ENCODE measurements around the gene NCOA7.

The NCOA7 gene

DNA sequence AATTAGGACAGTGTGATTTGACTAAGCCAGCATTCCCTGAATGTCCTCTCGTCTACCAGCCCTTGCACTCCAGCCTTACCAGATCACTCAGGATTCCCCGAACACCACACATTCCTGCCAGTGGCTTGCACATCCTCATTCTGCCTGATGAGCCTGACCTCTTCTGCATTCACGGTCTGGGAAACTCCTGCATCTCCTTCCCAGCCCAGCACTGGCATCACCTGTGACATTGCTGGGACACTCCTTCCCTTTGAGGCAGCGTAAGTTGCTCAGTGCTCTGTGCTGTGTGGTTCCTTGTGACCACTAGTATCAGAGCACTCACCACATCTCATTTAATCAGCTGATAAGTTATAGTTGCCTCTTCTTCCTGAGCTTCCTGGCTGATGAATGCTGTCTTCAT, 17.3 kb downstream of the NCOA7 start:
- no peaks in the 10 kb centered on the region for H3K27me3 ChIP-seq (ENCODE audit: control insufficient read depth in 3 of 3, insufficient read depth in 3 of 3, low read depth in 1 of 3, low read length in 3 of 3)
- no peak overlapping the region for H3K27ac ChIP-seq (replicated peaks; ENCODE audit: low read length)
- H3K4me2 ChIP-seq (ENCODE audit: insufficient read depth, low read length, poor library complexity, severe bottlenecking): no peak overlapping the region
- H2BK15ac ChIP-seq (ENCODE audit: low read length): no peak overlapping the region
- no peak overlapping the region for H3K23ac ChIP-seq (ENCODE audit: low read depth, low read length, poor library complexity)
- peaks cover 2 to 6% of the 10 kb centered on the region in 2 donors for H3K4me1 ChIP-seq (ENCODE audit: control insufficient read depth in 2 of 2, insufficient read depth in 1 of 2, low read depth in 1 of 2, low read length in 2 of 2)
- WGBS, 2 donors (ENCODE audit: extremely low coverage in 2 of 2, insufficient read length in 2 of 2, insufficient replicate concordance in 1 of 2): no CpG with 5 or more reads among the region's 4 CpGs
- H4K91ac ChIP-seq (ENCODE audit: low read depth, low read length, poor library complexity): no peak overlapping the region
- no peak overlapping the region for H2AFZ ChIP-seq (ENCODE audit: low read length)
- no peak overlapping the region for H3K9ac ChIP-seq (ENCODE audit: low read depth, low read length, poor library complexity)
- H2BK12ac ChIP-seq (ENCODE audit: low read length): no peak overlapping the region
- no peak overlapping the region for H3K14ac ChIP-seq (ENCODE audit: low read length)
- no peak overlapping the region for H3K18ac ChIP-seq (ENCODE audit: low read length)
- no peak overlapping the region for H4K8ac ChIP-seq (ENCODE audit: low read depth, low read length)
- H2AK5ac ChIP-seq (ENCODE audit: low read depth, low read length): no peak overlapping the region
- no peak overlapping the region for H2BK5ac ChIP-seq (ENCODE audit: low read length)
- H2BK120ac ChIP-seq (ENCODE audit: low read depth, low read length): no peak overlapping the region
- H3K79me1 ChIP-seq (ENCODE audit: low read depth, low read length): peaks cover 2% of the 10 kb centered on the region
- no peak overlapping the region for H3K4me3 ChIP-seq (ENCODE audit: low read length in 2 of 2)
- H3K9me3 ChIP-seq (replicated peaks in 1 of 2; ENCODE audit: control insufficient read depth in 2 of 2, insufficient read depth in 1 of 2, low read depth in 1 of 2, low read length in 2 of 2): no peaks in the 10 kb centered on the region
- no peaks in the 10 kb centered on the region for H3K36me3 ChIP-seq (replicated peaks in 1 of 2; ENCODE audit: control insufficient read depth in 2 of 2, insufficient read depth in 2 of 2, low read length in 2 of 2)
- no peak for DNase-seq (ENCODE audit: low spot score)
- H3K4ac ChIP-seq (ENCODE audit: low read length): no peak overlapping the region

DNA sequence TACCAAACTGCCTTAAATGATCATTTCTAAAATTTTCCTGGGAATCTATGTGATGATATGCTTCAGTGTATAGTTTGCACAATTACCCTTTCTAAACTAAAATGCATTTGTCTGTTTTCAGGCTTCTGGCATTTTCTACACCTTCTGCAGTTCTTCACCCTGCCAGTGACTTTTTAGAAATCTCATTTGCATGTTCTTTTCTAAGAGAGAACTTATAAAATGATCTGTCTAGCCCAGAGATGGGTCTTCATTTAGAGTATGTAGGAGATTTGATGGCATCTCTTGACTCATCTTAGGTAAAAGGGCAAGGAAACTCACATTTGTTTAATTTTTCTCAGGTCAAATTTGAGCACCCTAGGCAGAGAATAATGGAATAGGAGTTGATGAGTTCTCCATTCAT, 17.8 kb downstream of the NCOA7 start:
- H3K23ac ChIP-seq (ENCODE audit: low read depth, low read length, poor library complexity): no peak overlapping the region
- no peaks in the 10 kb centered on the region for H3K36me3 ChIP-seq (replicated peaks in 1 of 2; ENCODE audit: control insufficient read depth in 2 of 2, insufficient read depth in 2 of 2, low read length in 2 of 2)
- no peak overlapping the region for H3K18ac ChIP-seq (ENCODE audit: low read length)
- no peak overlapping the region for H2BK120ac ChIP-seq (ENCODE audit: low read depth, low read length)
- H3K9ac ChIP-seq (ENCODE audit: low read depth, low read length, poor library complexity): no peak overlapping the region
- no peak overlapping the region for H2BK12ac ChIP-seq (ENCODE audit: low read length)
- no peak overlapping the region for H3K4ac ChIP-seq (ENCODE audit: low read length)
- H3K14ac ChIP-seq (ENCODE audit: low read length): no peak overlapping the region
- H3K27ac ChIP-seq (replicated peaks; ENCODE audit: low read length): no peak overlapping the region
- no peak overlapping the region for H2AK5ac ChIP-seq (ENCODE audit: low read depth, low read length)
- H3K27me3 ChIP-seq (ENCODE audit: control insufficient read depth in 3 of 3, insufficient read depth in 3 of 3, low read depth in 1 of 3, low read length in 3 of 3): no peaks in the 10 kb centered on the region
- no peak overlapping the region for H3K4me2 ChIP-seq (ENCODE audit: insufficient read depth, low read length, poor library complexity, severe bottlenecking)
- no peak overlapping the region for H4K91ac ChIP-seq (ENCODE audit: low read depth, low read length, poor library complexity)
- H3K4me3 ChIP-seq (ENCODE audit: low read length in 2 of 2): no peak overlapping the region
- H2BK15ac ChIP-seq (ENCODE audit: low read length): no peak overlapping the region
- H3K9me3 ChIP-seq (replicated peaks in 1 of 2; ENCODE audit: control insufficient read depth in 2 of 2, insufficient read depth in 1 of 2, low read depth in 1 of 2, low read length in 2 of 2): no peaks in the 10 kb centered on the region
- H3K4me1 ChIP-seq (ENCODE audit: control insufficient read depth in 2 of 2, insufficient read depth in 1 of 2, low read depth in 1 of 2, low read length in 2 of 2): peaks cover 2 to 6% of the 10 kb centered on the region in 2 donors
- H4K8ac ChIP-seq (ENCODE audit: low read depth, low read length): no peak overlapping the region
- no peak overlapping the region for H2BK5ac ChIP-seq (ENCODE audit: low read length)
- H3K79me1 ChIP-seq (ENCODE audit: low read depth, low read length): peaks cover 2% of the 10 kb centered on the region
- DNase-seq (ENCODE audit: low spot score): no peak
- no peak overlapping the region for H2AFZ ChIP-seq (ENCODE audit: low read length)

DNA sequence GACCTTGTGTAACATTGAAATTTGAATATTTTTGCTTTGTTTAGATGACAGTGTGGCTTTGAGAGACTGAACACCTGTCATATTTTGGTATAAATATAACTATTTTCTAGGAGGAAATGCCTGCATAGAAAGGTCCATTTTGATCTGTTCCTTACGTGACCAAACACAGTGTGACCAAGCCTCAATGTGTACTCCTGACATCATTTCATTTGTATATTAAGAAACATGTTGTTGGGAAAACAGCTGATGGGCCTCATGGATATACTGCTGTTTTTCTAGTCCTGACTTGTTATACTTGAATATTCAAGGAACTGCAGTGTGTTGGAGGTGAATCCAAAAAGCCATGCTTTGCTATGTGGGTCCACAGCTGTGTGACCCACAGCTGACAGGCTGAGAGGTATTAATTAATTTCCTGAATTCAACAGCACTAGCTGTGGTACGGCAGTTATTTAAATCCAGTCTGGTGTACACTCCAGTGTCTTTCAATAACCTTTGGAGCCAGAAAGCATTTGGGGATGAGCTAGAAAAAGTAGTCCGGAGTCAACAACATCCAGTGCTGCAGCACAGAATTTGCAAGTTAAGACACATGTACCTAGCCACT, 18.9 kb downstream of the NCOA7 start:
- H4K8ac ChIP-seq (ENCODE audit: low read depth, low read length): no peak overlapping the region
- no peak overlapping the region for H2BK120ac ChIP-seq (ENCODE audit: low read depth, low read length)
- no peak overlapping the region for H4K91ac ChIP-seq (ENCODE audit: low read depth, low read length, poor library complexity)
- no peak overlapping the region for H2BK12ac ChIP-seq (ENCODE audit: low read length)
- H3K27me3 ChIP-seq (ENCODE audit: control insufficient read depth in 3 of 3, insufficient read depth in 3 of 3, low read depth in 1 of 3, low read length in 3 of 3): no peaks in the 10 kb centered on the region
- peaks cover 2 to 6% of the 10 kb centered on the region in 2 donors for H3K4me1 ChIP-seq (ENCODE audit: control insufficient read depth in 2 of 2, insufficient read depth in 1 of 2, low read depth in 1 of 2, low read length in 2 of 2)
- no peak for DNase-seq (ENCODE audit: low spot score)
- H3K4me3 ChIP-seq (ENCODE audit: low read length in 2 of 2): no peak overlapping the region
- no peaks in the 10 kb centered on the region for H3K36me3 ChIP-seq (replicated peaks in 1 of 2; ENCODE audit: control insufficient read depth in 2 of 2, insufficient read depth in 2 of 2, low read length in 2 of 2)
- H2AFZ ChIP-seq (ENCODE audit: low read length): no peak overlapping the region
- no peak overlapping the region for H3K23ac ChIP-seq (ENCODE audit: low read depth, low read length, poor library complexity)
- no peak overlapping the region for H2BK5ac ChIP-seq (ENCODE audit: low read length)
- no peak overlapping the region for H3K18ac ChIP-seq (ENCODE audit: low read length)
- WGBS, 2 donors (ENCODE audit: extremely low coverage in 2 of 2, insufficient read length in 2 of 2, insufficient replicate concordance in 1 of 2): no CpG with 5 or more reads among the region's 3 CpGs
- no peak overlapping the region for H3K4me2 ChIP-seq (ENCODE audit: insufficient read depth, low read length, poor library complexity, severe bottlenecking)
- no peak overlapping the region for H3K27ac ChIP-seq (replicated peaks; ENCODE audit: low read length)
- no peak overlapping the region for H2AK5ac ChIP-seq (ENCODE audit: low read depth, low read length)
- H2BK15ac ChIP-seq (ENCODE audit: low read length): no peak overlapping the region
- no peaks in the 10 kb centered on the region for H3K9me3 ChIP-seq (replicated peaks in 1 of 2; ENCODE audit: control insufficient read depth in 2 of 2, insufficient read depth in 1 of 2, low read depth in 1 of 2, low read length in 2 of 2)
- H3K9ac ChIP-seq (ENCODE audit: low read depth, low read length, poor library complexity): no peak overlapping the region
- peaks cover 2% of the 10 kb centered on the region for H3K79me1 ChIP-seq (ENCODE audit: low read depth, low read length)
- no peak overlapping the region for H3K14ac ChIP-seq (ENCODE audit: low read length)
- H3K4ac ChIP-seq (ENCODE audit: low read length): no peak overlapping the region

DNA sequence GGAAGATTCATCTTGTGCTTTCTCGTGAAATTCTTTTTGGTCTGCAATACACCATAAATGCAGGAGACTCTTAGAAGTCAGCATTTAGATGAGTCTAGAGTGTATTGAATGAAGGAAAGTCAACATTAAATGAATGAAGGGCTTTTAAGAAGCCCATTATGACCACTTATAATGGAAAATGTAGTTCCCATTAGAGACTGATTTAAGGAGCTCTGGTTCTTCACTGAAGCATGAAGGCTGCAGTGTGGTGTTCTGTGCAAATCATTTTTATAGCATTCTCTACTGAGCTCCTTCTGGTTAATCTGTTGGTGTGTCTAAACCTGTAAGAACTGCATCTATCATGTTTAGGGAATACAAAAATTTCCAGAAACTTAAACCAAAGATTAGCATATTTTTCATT, 19.7 kb downstream of the NCOA7 start:
- Histone ChIP-seq H3K36me3 (replicated peaks in 1 of 2; ENCODE audit: control insufficient read depth in 2 of 2, insufficient read depth in 2 of 2, low read length in 2 of 2) (no peaks in the 10 kb centered on the region), H2AFZ (ENCODE audit: low read length) (no peak overlapping the region), H3K4me3 (ENCODE audit: low read length in 2 of 2) (no peak overlapping the region), H4K91ac (ENCODE audit: low read depth, low read length, poor library complexity) (no peak overlapping the region), H2BK120ac (ENCODE audit: low read depth, low read length) (no peak overlapping the region), H2BK15ac (ENCODE audit: low read length) (no peak overlapping the region), H3K18ac (ENCODE audit: low read length) (no peak overlapping the region), H3K9ac (ENCODE audit: low read depth, low read length, poor library complexity) (no peak overlapping the region), H4K8ac (ENCODE audit: low read depth, low read length) (no peak overlapping the region), H2BK12ac (ENCODE audit: low read length) (no peak overlapping the region), H3K23ac (ENCODE audit: low read depth, low read length, poor library complexity) (no peak overlapping the region), H3K4me2 (ENCODE audit: insufficient read depth, low read length, poor library complexity, severe bottlenecking) (no peak overlapping the region), H3K4me1 (ENCODE audit: control insufficient read depth in 2 of 2, insufficient read depth in 1 of 2, low read depth in 1 of 2, low read length in 2 of 2) (peaks cover 2 to 6% of the 10 kb centered on the region in 2 donors), H3K14ac (ENCODE audit: low read length) (no peak overlapping the region), H3K27ac (replicated peaks; ENCODE audit: low read length) (no peak overlapping the region), H2BK5ac (ENCODE audit: low read length) (no peak overlapping the region), H3K79me1 (ENCODE audit: low read depth, low read length) (peaks cover 2% of the 10 kb centered on the region), H2AK5ac (ENCODE audit: low read depth, low read length) (no peak overlapping the region), H3K27me3 (ENCODE audit: control insufficient read depth in 3 of 3, insufficient read depth in 3 of 3, low read depth in 1 of 3, low read length in 3 of 3) (no peaks in the 10 kb centered on the region), H3K9me3 (replicated peaks in 1 of 2; ENCODE audit: control insufficient read depth in 2 of 2, insufficient read depth in 1 of 2, low read depth in 1 of 2, low read length in 2 of 2) (no peaks in the 10 kb centered on the region), H3K4ac (ENCODE audit: low read length) (no peak overlapping the region)
- no CpG with 5 or more reads among the region's 1 CpG for WGBS, 2 donors (ENCODE audit: extremely low coverage in 2 of 2, insufficient read length in 2 of 2, insufficient replicate concordance in 1 of 2)
- no peak for DNase-seq (ENCODE audit: low spot score)
